HepG2 (cell line): ENCODE data around the gene C2CD3. TPM values are rescaled to one million over a fixed set of nuclear protein-coding genes. Genes with fewer than 3 reads are reported as not detected.

Experiments used
- ATAC-seq: fragments of 200-7000 bp; cut with Tn5 transposase; 3 replicates; pipeline ENCODE4 v1.9.1; 2020; ENCODE audit warnings: mild to moderate bottlenecking, moderate library complexity
- BruUV-seq: library from RNA; stranded (reverse); fragments of 400-500 nt; replicated peaks from 2 replicates; lab custom pipeline; 2021; lab: Mats Ljungman, UMichigan
- CTCF ChIA-PET: fragments of 300-600 bp; formaldehyde crosslinking; extraction: SDS; loops from one replicate; lab custom pipeline; 2021; ENCODE audit warnings: low total read pairs, inconsistent platforms, low intra/inter-chr PET ratio; lab: Yijun Ruan, JAX
- POLR2A ChIA-PET: fragments of 350-600 bp; sonication (Branson Sonifier 250); formaldehyde crosslinking; loops from one replicate; lab custom pipeline; 2020; ENCODE audit warnings: antibody characterized with exemption, inconsistent platforms; lab: Yijun Ruan, JAX
- DNase-seq: peaks from one replicate; pipeline ENCODE4 v3.0.0-alpha.2; 2015; ENCODE audit warnings: low spot score
- FAIRE-seq: peaks from 3 replicates; lab custom pipeline; 2011; peaks lifted over from hg19 to GRCh38; lab: Jason Lieb, UNC
- H2AFZ ChIP-seq: one replicate; pipeline ENCODE4 v1.6.1; 2011; ENCODE audit warnings: low read length, inconsistent platforms
- H3K27ac ChIP-seq: fragments of 300-600 bp; 3 replicates; pipeline ENCODE4 v1.8.0; 2011; ENCODE audit warnings: mixed run types, mild to moderate bottlenecking, mixed read lengths, low read length, inconsistent platforms; ENCODE audit not compliant: insufficient read depth; ENCODE audit errors: extremely low read length
- H3K27me3 ChIP-seq, 2 experiments: fragments of 200-600 bp in 1 of 2; 2 replicates in 1 of 2; 3 replicates in 1 of 2; pipeline versions ENCODE4 v1.6.0 to v1.8.0; 2011; ENCODE audit warnings: low read length in 2 of 2, mild to moderate bottlenecking in 2 of 2, moderate library complexity in 2 of 2, inconsistent platforms in 1 of 2; ENCODE audit not compliant: insufficient read depth in 2 of 2, control insufficient read depth in 1 of 2
- H3K36me3 ChIP-seq, 2 experiments: fragments of 200-600 bp in 1 of 2; replicated peaks in 1 of 2; 2 replicates in 1 of 2; 3 replicates in 1 of 2; pipeline versions ENCODE4 v1.5.1 to v1.8.0; 2011; ENCODE audit warnings: low read length in 2 of 2, inconsistent platforms in 1 of 2; ENCODE audit not compliant: insufficient read depth in 2 of 2, control insufficient read depth in 1 of 2
- H3K4me1 ChIP-seq: 2 replicates; pipeline ENCODE4 v1.5.1; 2012; ENCODE audit warnings: low read length, inconsistent platforms; ENCODE audit not compliant: insufficient read depth
- H3K4me2 ChIP-seq: 2 replicates; pipeline ENCODE4 v1.6.0; 2011; ENCODE audit warnings: low read depth, low read length, inconsistent platforms
- H3K4me3 ChIP-seq, 3 experiments: fragments of 200-600 bp in 1 of 3; sonication (generic), shearing (Covaris generic) in 1 of 3; replicated peaks in 1 of 3; 2 replicates each; pipeline ENCODE4 v1.5.1; 2011 to 2016; ENCODE audit warnings: low read length in 3 of 3, inconsistent platforms in 2 of 3, low read depth in 2 of 3, mild to moderate bottlenecking in 2 of 3, control low read depth in 1 of 3, mixed read lengths in 1 of 3; ENCODE audit not compliant: insufficient read depth in 1 of 3
- H3K79me2 ChIP-seq: one replicate; pipeline ENCODE4 v1.6.1; 2011; ENCODE audit warnings: low read length, inconsistent platforms; ENCODE audit not compliant: insufficient read depth
- H3K9ac ChIP-seq: 2 replicates; pipeline ENCODE4 v1.6.0; 2011; ENCODE audit warnings: mild to moderate bottlenecking, low read depth, low read length, inconsistent platforms; ENCODE audit not compliant: insufficient read depth
- H3K9me3 ChIP-seq: 2 replicates; pipeline ENCODE4 v1.5.1; 2012; ENCODE audit warnings: mild to moderate bottlenecking, low read length
- H4K20me1 ChIP-seq: 2 replicates; pipeline ENCODE4 v1.6.0; 2011; ENCODE audit warnings: inconsistent platforms, mild to moderate bottlenecking, low read length, moderate library complexity; ENCODE audit not compliant: insufficient read depth
- GATAD1 ChIP-seq: IDR thresholded peaks from 2 replicates; pipeline ENCODE4 v1.6.1; 2016; ENCODE audit warnings: missing genetic modification reagents, missing compliant biosample characterization
- MAF1 ChIP-seq: sonication (generic); formaldehyde crosslinking; IDR thresholded peaks from 2 replicates; pipeline ENCODE4 v1.5.0; 2020; ENCODE audit warnings: missing genetic modification reagents, borderline replicate concordance
- MIXL1 ChIP-seq: IDR thresholded peaks from 2 replicates; pipeline ENCODE4 v1.6.1; 2016
- NFE2L1 ChIP-seq: sonication (generic); formaldehyde crosslinking; IDR thresholded peaks from 2 replicates; pipeline ENCODE4 v1.4.0; 2020; ENCODE audit warnings: missing genetic modification reagents, mild to moderate bottlenecking, borderline replicate concordance
- NFE2L2 ChIP-seq: fragments of 150-350 bp; IDR thresholded peaks from 2 replicates; pipeline ENCODE4 v1.6.1; 2014; ENCODE audit warnings: low read length
- PHF21A ChIP-seq: sonication (generic); formaldehyde crosslinking; IDR thresholded peaks from 2 replicates; pipeline ENCODE4 v1.5.0; 2020; ENCODE audit warnings: mild to moderate bottlenecking, missing genetic modification reagents
- POLR2A ChIP-seq, 2 experiments: IDR thresholded peaks; 2 replicates each; pipeline ENCODE4 v1.6.1; 2011; ENCODE audit warnings: low read depth in 2 of 2, low read length in 2 of 2, mild to moderate bottlenecking in 1 of 2, moderate library complexity in 1 of 2; ENCODE audit not compliant: insufficient read depth in 1 of 2
- RBM22 ChIP-seq: fragments of 200-400 bp; formaldehyde crosslinking; optimal IDR thresholded peaks from 2 replicates; pipeline ENCODE3; 2017; ENCODE audit warnings: mild to moderate bottlenecking, low read length, moderate library complexity
- REPIN1 ChIP-seq: sonication (generic); formaldehyde crosslinking; IDR thresholded peaks from 2 replicates; pipeline ENCODE4 v1.8.0; 2022; ENCODE audit warnings: missing genetic modification reagents, low read depth, mild to moderate bottlenecking, borderline replicate concordance
- ZMYM3 ChIP-seq: sonication (generic); formaldehyde crosslinking; IDR thresholded peaks from 2 replicates; pipeline ENCODE4 v1.5.1; 2020; ENCODE audit warnings: mild to moderate bottlenecking, missing genetic modification reagents
- ZNF768 ChIP-seq: sonication (generic); formaldehyde crosslinking; IDR thresholded peaks from 2 replicates; pipeline ENCODE4 v1.4.0; 2020; ENCODE audit warnings: missing genetic modification reagents
- WGBS: methylation state at CpG from one replicate; pipeline ENCODE4 v1.1.6; 2017; ENCODE audit warnings: low lambda C conversion rate; 5-methylcytosine and 5-hydroxymethylcytosine counted together
- in situ Hi-C: cut with HindIII; loops from 2 replicates; pipeline ENCODE4 v1.10.0; 2017; ENCODE audit warnings: low pct_unique_long_range_greater_than_20kb; ENCODE audit not compliant: extremely low pct_ligation_motif_present
- intact Hi-C: fragments of 100-400 bp; cut with micrococcal nuclease; formaldehyde crosslinking; loops from one replicate; pipeline ENCODE4 v1.10.0; 2022; ENCODE audit not compliant: unreplicated experiment
- polyA plus RNA-seq, 8 experiments: library from polyadenylated mRNA; depleted of rRNA in 3 of 8; stranded (reverse) in 7 of 8; unstranded in 1 of 8; fragments of >200 nt; fragmentation: Illumina TruSeq in 4 of 8; extraction: Trizol in 4 of 8; gene quantifications; 2 replicates each; pipeline versions ENCODE4 v1.2.1 to v1.2.3, GENCODE V29; 2011 to 2016; ENCODE audit warnings: low read depth in 4 of 8, missing spikeins in 1 of 8, mixed read lengths in 1 of 8; ENCODE audit not compliant: insufficient read depth in 1 of 8
- total RNA-seq, 5 experiments: library from RNA; depleted of rRNA; stranded (reverse); fragments of >200 nt; fragmentation: Illumina TruSeq; extraction: Trizol; gene quantifications; 2 replicates each; pipeline ENCODE4 v1.2.3, GENCODE V29; 2016; ENCODE audit warnings: low read depth in 1 of 5
- TF ChIP-seq, protein P1 (sequence below): sonication (generic); formaldehyde crosslinking; IDR thresholded peaks from 2 replicates; pipeline ENCODE4 v1.8.1; 2023; ENCODE audit warnings: mild to moderate bottlenecking, missing genetic modification reagents
- TF ChIP-seq, protein P2 (sequence below): sonication (generic); formaldehyde crosslinking; IDR thresholded peaks from 2 replicates; pipeline ENCODE4 v1.8.1; 2023; ENCODE audit warnings: mild to moderate bottlenecking, missing genetic modification reagents, borderline replicate concordance
- TF ChIP-seq, protein P3 (sequence below): IDR thresholded peaks from 2 replicates; pipeline ENCODE4 v1.6.1; 2016; ENCODE audit warnings: low read depth, borderline replicate concordance
- TF ChIP-seq, protein P4 (sequence below): sonication (generic); formaldehyde crosslinking; IDR thresholded peaks from 2 replicates; pipeline ENCODE4 v1.5.0; 2020; ENCODE audit warnings: missing genetic modification reagents

Gene C2CD3
- total and polyA plus RNA-seq, 2 of the 13 experiments (the other 11 are each of a cell fraction or from before 2014, with no cell fraction given) = 5.5 to 6.4 TPM

DNA sequence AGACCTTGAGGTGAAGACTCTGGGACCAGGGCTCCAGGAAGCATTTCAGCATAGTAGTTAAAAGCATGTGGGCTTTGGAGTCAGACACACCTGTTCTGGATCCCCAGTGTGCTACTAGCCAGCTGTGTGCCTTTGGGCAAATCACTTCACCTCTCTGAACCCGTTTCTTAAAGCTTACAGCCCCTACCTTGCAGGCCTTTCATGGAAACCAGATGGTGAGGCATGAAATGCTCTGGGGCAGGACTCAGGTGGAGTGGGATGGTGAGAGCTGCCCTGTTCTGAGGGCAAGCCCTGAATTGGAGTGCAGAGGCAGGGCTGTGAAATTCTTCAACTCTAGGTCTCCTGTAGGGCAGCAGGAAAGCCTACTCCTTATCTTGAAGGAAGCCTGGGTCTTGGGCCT, 198.6 kb downstream of the C2CD3 start:
- Histone ChIP-seq H3K9ac (no peak overlapping the region), H2AFZ (no peak overlapping the region), H3K79me2 (no peaks in the 10 kb centered on the region), H3K4me1 (peaks cover 4% of the 10 kb centered on the region; the same call in 1 of the 2 replicates), H3K4me3 (no peak overlapping the region), H3K9me3 (no peaks in the 10 kb centered on the region), H3K36me3 (peaks cover 7 to 20% of the 10 kb centered on the region in 2 experiments; a peak in 4 of 5 replicates), H3K27me3 (no peaks in the 10 kb centered on the region), H3K27ac (no peak overlapping the region), H4K20me1 (no peaks in the 10 kb centered on the region), H3K4me2 (no peak overlapping the region)
- in situ Hi-C loops = loop anchor here (25.0 kb wide), 1 partner anchor 190 kb away; the partner anchor contains the start of genes C2CD3 and PPME1
- no TSS peak for BruUV-seq
- intact Hi-C loops = no loop called here
- FAIRE-seq = no peak
- DNase-seq = no peak
- WGBS = no CpG with 5 or more reads among the region's 1 CpG
- ATAC-seq = no peak
- POLR2A ChIA-PET = interaction anchor here (1.6 kb wide), 1 partner anchor 11 kb away, joined by 7 read pairs; the partner anchor contains the start of gene UCP2
- TF ChIP-seq NFE2L2 = no peak
- peak; percentile 77 for TF ChIP-seq ZNF768
- CTCF ChIA-PET = no interaction called here

DNA sequence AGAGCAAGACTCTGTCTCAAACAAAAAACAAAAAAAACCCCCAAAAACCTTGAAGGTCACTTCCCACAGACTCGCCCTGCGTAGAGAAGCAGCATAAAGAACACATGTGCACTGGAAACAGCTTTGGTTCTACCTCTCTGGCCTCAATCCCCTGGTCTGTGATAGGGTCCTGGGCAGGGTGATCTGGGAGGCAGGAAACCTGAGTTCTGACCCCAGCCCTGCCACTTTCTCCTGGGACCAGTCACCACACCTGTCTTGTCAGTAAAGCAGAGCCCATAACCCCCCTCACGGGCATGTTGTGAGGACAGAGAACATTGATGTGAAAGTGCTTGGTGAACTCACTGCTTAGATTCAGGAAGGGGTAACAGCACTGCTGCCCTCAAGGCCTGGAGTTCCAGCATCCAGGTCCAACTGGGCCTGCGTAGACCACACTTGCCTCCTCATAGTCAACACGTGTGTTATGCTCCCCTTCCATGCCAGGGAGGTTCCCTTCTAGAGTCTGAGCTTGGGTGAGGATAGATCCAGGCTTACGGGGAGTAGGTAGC, 199.6 kb downstream of the C2CD3 start:
- intact Hi-C loops = no loop called here
- Histone ChIP-seq H3K36me3 (peaks cover 5 to 11% of the 10 kb centered on the region in 2 experiments; a peak in 4 of 5 replicates), H3K4me3 (no peak overlapping the region), H2AFZ (no peak overlapping the region), H3K4me1 (peaks cover 4% of the 10 kb centered on the region; the same call in 1 of the 2 replicates), H3K4me2 (no peak overlapping the region), H3K79me2 (no peaks in the 10 kb centered on the region), H3K27ac (no peak overlapping the region), H4K20me1 (no peaks in the 10 kb centered on the region), H3K27me3 (no peaks in the 10 kb centered on the region), H3K9ac (no peak overlapping the region), H3K9me3 (no peaks in the 10 kb centered on the region)
- WGBS = 100% methylated on average over 5 of the region's 6 CpGs
- no TSS peak for BruUV-seq
- ChIA-PET CTCF (no interaction called here), POLR2A (no interaction called here)
- TF ChIP-seq MAF1 (CRISPR knock-in tag) = no peak
- TF ChIP-seq GATAD1 = no peak
- TF ChIP-seq REPIN1 = no peak
- no peak for TF ChIP-seq ZMYM3 (CRISPR knock-in tag)
- no peak for TF ChIP-seq MIXL1 (CRISPR knock-in tag)
- TF ChIP-seq, protein P1, sequence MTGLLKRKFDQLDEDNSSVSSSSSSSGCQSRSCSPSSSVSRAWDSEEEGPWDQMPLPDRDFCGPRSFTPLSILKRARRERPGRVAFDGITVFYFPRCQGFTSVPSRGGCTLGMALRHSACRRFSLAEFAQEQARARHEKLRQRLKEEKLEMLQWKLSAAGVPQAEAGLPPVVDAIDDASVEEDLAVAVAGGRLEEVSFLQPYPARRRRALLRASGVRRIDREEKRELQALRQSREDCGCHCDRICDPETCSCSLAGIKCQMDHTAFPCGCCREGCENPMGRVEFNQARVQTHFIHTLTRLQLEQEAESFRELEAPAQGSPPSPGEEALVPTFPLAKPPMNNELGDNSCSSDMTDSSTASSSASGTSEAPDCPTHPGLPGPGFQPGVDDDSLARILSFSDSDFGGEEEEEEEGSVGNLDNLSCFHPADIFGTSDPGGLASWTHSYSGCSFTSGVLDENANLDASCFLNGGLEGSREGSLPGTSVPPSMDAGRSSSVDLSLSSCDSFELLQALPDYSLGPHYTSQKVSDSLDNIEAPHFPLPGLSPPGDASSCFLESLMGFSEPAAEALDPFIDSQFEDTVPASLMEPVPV (CRISPR knock-in tag) = no peak
- TF ChIP-seq, protein P2, sequence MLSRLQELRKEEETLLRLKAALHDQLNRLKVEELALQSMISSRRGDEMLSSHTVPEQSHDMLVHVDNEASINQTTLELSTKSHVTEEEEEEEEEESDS (CRISPR knock-in tag) = no peak
- TF ChIP-seq NFE2L1 (CRISPR knock-in tag) = no peak
- TF ChIP-seq, protein P3, sequence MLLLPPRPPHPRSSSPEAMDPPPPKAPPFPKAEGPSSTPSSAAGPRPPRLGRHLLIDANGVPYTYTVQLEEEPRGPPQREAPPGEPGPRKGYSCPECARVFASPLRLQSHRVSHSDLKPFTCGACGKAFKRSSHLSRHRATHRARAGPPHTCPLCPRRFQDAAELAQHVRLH (CRISPR knock-in tag) = no peak
- peak; percentile 52 for TF ChIP-seq RBM22
- TF ChIP-seq POLR2A (IDR thresholded peaks at IDR 0.05; ENCODE audit: insufficient read depth in 1 of 2, low read depth in 2 of 2, low read length in 2 of 2) = peak in 1 of 2 experiments; percentile 55; a peak in 2 of 4 replicates
- TF ChIP-seq, protein P4, sequence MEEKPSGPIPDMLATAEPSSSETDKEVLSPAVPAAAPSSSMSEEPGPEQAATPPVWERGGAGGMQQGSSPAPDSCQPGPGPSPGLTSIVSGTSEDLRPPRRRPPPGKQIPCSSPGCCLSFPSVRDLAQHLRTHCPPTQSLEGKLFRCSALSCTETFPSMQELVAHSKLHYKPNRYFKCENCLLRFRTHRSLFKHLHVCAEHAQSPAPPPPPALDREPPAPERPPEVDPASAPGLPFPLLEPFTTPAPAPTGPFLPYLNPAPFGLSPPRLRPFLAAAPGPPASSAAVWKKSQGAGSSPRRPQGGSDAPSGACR (CRISPR knock-in tag) = no peak
- no peak for TF ChIP-seq PHF21A (CRISPR knock-in tag)
- DNase-seq = no peak
- no peak for FAIRE-seq
- in situ Hi-C loops = loop anchor here (25.0 kb wide), 1 partner anchor 191 kb away; the partner anchor contains the start of genes C2CD3 and PPME1
- ATAC-seq = no peak
